ENCODE measurements around the gene EPOP. TPM values are rescaled to one million over a fixed set of nuclear protein-coding genes. Genes with fewer than 3 reads are reported as not detected.

EPOP gene
- total and polyA plus RNA-seq, 2 of the 13 experiments (the other 11 are each of a cell fraction or from before 2014, with no cell fraction given) = 14.7 to 37.8 TPM

GRCh38 chr17:38704606-38705522 is 30.1 kb upstream of the EPOP start, which contains the start of gene MLLT6 (continued):
- TF ChIP-seq GMEB2 (CRISPR knock-in tag; IDR thresholded peaks at IDR 0.05; ENCODE audit: low read depth) = no peak
- no peak for TF ChIP-seq ZNF704 (CRISPR knock-in tag; IDR thresholded peaks at IDR 0.05; ENCODE audit: borderline replicate concordance)
- no peak for TF ChIP-seq ZUFSP (CRISPR knock-in tag; IDR thresholded peaks at IDR 0.05; ENCODE audit: borderline replicate concordance)
- TF ChIP-seq LRRFIP1 (CRISPR knock-in tag; conservative IDR thresholded peaks at IDR 0.05) = no peak
- TF ChIP-seq SSRP1 (CRISPR knock-in tag; IDR thresholded peaks at IDR 0.05) = no peak
- 0 out of 2 replicates have a peak, but pooled peaks have one; percentile 75 for TF ChIP-seq ZNF557 (CRISPR knock-in tag; IDR thresholded peaks at IDR 0.05)
- TF ChIP-seq HDAC6 (IDR thresholded peaks at IDR 0.05; ENCODE audit: low read depth, low read length) = no peak; the same call in 1 of the 2 replicates
- TF ChIP-seq PHF5A (CRISPR knock-in tag; IDR thresholded peaks at IDR 0.05; ENCODE audit: low read depth, unreplicated experiment) = no peak
- TF ChIP-seq TBP (CRISPR knock-in tag; IDR thresholded peaks at IDR 0.05) = no peak
- no peak for TF ChIP-seq HOMEZ (CRISPR knock-in tag; IDR thresholded peaks at IDR 0.05; ENCODE audit: low read depth)
- no peak; the same call in 1 of the 2 replicates for TF ChIP-seq RXRA (CRISPR knock-in tag; IDR thresholded peaks at IDR 0.05)
- no peak for TF ChIP-seq THAP8 (CRISPR knock-in tag; IDR thresholded peaks at IDR 0.05; ENCODE audit: borderline replicate concordance)
- TF ChIP-seq DRAP1 (CRISPR knock-in tag; IDR thresholded peaks at IDR 0.05) = peak; percentile 17; the same call in 1 of the 2 replicates
